Effector memory CD8-positive, alpha-beta T cell (primary cell): ENCODE data around the gene ANAPC2.

Experiments used
- ATAC-seq: fragments of 150-1000 bp; cut with Tn5 transposase; replicated peaks from 2 replicates; pipeline ENCODE4 v1.10.0; 2021; ENCODE audit warnings: mild to moderate bottlenecking, moderate library complexity
- DNase-seq, 3 experiments: peaks; one replicate each; pipeline ENCODE4 v3.0.0; 2021
- H3K27ac Mint-ChIP-seq, 2 donors: one replicate each; pipeline ENCODE4 v1.8.0; 2022; ENCODE audit warnings: mild to moderate bottlenecking in 2 of 2, mixed read lengths in 2 of 2, moderate library complexity in 2 of 2
- H3K27me3 Mint-ChIP-seq, 2 donors: one replicate each; pipeline ENCODE4 v1.8.0; 2022; ENCODE audit warnings: mixed read lengths in 2 of 2
- H3K36me3 Mint-ChIP-seq: one replicate; pipeline ENCODE4 v1.8.0; 2022; ENCODE audit warnings: mild to moderate bottlenecking, moderate library complexity, mixed read lengths; ENCODE audit not compliant: insufficient read depth
- H3K4me1 Mint-ChIP-seq, 2 donors: one replicate each; pipeline ENCODE4 v1.8.0; 2022; ENCODE audit warnings: low read depth in 2 of 2, mixed read lengths in 2 of 2
- H3K4me3 Mint-ChIP-seq, 2 donors: one replicate each; pipeline ENCODE4 v1.8.0; 2022; ENCODE audit warnings: mild to moderate bottlenecking in 2 of 2, mixed read lengths in 2 of 2, moderate library complexity in 2 of 2
- H3K9me3 Mint-ChIP-seq, 2 donors: one replicate each; pipeline ENCODE4 v1.8.0; 2022; ENCODE audit warnings: mixed read lengths in 2 of 2

Gene ANAPC2

DNA sequence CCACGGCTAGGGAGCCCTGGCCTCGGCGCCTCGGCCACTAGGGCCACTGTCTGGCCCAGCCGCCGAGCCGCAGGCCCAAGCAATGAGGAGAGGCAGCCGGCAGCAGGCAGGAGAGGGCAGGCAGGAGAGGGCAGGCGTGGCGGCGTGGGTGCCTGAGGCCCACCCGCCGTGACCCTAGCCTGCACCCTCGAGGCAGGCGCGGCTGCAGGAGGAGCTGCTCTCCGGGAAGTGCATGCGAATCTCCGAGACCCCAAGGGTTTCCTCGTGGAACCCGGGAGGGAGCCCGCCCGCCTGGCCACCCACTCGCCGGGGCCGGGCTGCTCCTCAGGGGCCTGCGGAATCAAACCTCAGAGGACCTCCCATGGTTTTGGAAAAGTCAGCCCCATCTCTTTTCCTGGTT lies 40.1 kb downstream of the ANAPC2 start:
- no peak overlapping the region for H3K27ac Mint-ChIP-seq
- no peak for DNase-seq
- H3K4me3 Mint-ChIP-seq: no peak overlapping the region
- peaks cover 5 to 23% of the 10 kb centered on the region in 2 donors for H3K27me3 Mint-ChIP-seq
- no peak for ATAC-seq
- no peaks in the 10 kb centered on the region for H3K4me1 Mint-ChIP-seq
- H3K36me3 Mint-ChIP-seq: no peaks in the 10 kb centered on the region
- no peaks in the 10 kb centered on the region for H3K9me3 Mint-ChIP-seq

- H3K27me3 Mint-ChIP-seq: peaks cover 5 to 28% of the 10 kb centered on the region in 2 donors
- no peaks in the 10 kb centered on the region for H3K36me3 Mint-ChIP-seq
These were observed 40.6 kb downstream of the ANAPC2 start for GRCh38 chr9:137147793-137148160.

GRCh38 chr9:137147091-137147792 lies 41.1 kb downstream of the ANAPC2 start:
- no peak overlapping the region for H3K27ac Mint-ChIP-seq
- DNase-seq: no peak
- no peak for ATAC-seq
- H3K9me3 Mint-ChIP-seq: no peaks in the 10 kb centered on the region
- no peaks in the 10 kb centered on the region for H3K36me3 Mint-ChIP-seq
- H3K27me3 Mint-ChIP-seq: peaks cover 9 to 33% of the 10 kb centered on the region in 2 donors
- H3K4me1 Mint-ChIP-seq: no peaks in the 10 kb centered on the region
- H3K4me3 Mint-ChIP-seq: no peak overlapping the region

More at GRCh38 chr9:137147793-137148160, 40.6 kb downstream of the ANAPC2 start:
- no peak overlapping the region for H3K4me3 Mint-ChIP-seq
- H3K4me1 Mint-ChIP-seq: no peaks in the 10 kb centered on the region
- no peak for DNase-seq
- no peak overlapping the region for H3K27ac Mint-ChIP-seq
- ATAC-seq: no peak
- H3K9me3 Mint-ChIP-seq: no peaks in the 10 kb centered on the region

DNA sequence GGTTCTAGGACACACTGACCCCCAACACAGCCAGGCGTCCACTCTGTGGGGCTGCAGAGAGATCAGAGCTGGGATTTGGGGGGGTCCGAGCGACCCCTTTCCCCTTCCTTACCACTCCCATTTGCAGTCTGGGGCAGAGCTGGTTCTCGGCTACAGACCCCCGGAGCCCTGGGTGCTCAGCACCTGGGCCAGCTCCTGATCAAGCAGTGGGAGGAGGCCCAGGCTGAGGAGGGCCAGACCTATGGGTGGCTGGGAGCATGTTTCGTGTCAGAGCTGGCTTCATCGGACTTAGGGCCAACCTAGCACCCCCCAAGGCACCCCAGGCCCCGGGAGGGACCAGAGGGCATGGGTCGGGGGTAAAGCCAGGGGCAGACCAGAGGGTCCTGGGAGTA lies 41.8 kb downstream of the ANAPC2 start:
- Mint-ChIP-seq H3K27me3 (peaks cover 14 to 41% of the 10 kb centered on the region in 2 donors), H3K4me1 (no peaks in the 10 kb centered on the region), H3K4me3 (no peak overlapping the region), H3K36me3 (peaks cover 2% of the 10 kb centered on the region), H3K9me3 (no peaks in the 10 kb centered on the region), H3K27ac (no peak overlapping the region)
- no peak for ATAC-seq
- no peak for DNase-seq

- Mint-ChIP-seq H3K27me3 (peaks cover 14 to 46% of the 10 kb centered on the region in 2 donors), H3K9me3 (no peaks in the 10 kb centered on the region), H3K4me1 (no peaks in the 10 kb centered on the region), H3K36me3 (peaks cover 2% of the 10 kb centered on the region), H3K27ac (no peak overlapping the region), H3K4me3 (no peak overlapping the region)
- ATAC-seq (no peak), DNase-seq (no peak)
These were observed 42.4 kb downstream of the ANAPC2 start for GRCh38 chr9:137145731-137146526.

- peaks cover 31 to 68% of the 10 kb centered on the region in 2 donors for H3K27me3 Mint-ChIP-seq
These were observed 44.9 kb downstream of the ANAPC2 start for GRCh38 chr9:137143459-137143858.

DNA sequence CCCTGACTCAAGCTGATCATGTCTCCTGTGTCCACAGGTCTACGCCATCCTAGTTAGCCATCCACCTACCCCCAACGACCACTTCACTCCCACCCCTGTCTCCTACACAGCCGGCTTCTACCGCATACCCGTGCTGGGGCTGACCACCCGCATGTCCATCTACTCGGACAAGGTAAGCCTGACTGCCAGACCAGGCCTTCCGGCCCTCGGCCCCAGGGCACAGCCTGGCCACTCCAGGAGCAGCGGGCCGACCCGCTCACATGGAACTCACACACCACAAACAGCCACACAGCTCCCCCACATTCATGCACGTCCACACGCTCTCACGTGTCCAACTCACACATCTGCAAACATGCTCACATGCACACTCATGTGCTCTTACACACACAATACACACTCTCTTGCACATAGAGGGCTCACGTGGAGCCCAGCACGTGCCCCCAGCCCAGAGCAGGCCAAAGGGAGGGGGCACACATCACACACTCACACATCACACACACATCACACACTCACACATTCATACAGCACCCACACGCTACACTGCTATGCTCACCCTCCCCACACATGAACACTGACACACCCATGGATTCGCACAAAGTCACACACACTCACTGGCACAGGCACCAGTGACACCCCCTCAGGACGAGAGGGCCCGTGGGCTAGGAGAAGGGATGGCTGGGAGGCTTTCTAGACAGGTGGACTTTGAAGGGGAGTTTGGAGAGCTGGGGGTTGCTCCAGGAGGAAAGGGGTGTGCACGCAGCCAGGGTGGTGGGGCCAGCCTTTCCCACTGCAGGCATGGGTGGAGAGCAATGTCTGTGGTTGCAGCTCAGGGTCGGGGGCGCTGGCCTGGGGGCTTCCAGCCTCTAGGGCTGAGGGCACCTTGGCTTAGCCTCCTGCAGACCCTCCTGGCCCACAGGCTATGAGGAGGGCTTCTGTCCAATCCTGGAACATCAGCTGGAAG lies 46.1 kb downstream of the ANAPC2 start:
- Mint-ChIP-seq H3K36me3 (peaks cover 9% of the 10 kb centered on the region), H3K4me3 (no peak overlapping the region), H3K27me3 (peaks cover 40 to 77% of the 10 kb centered on the region in 2 donors), H3K27ac (no peak overlapping the region), H3K4me1 (no peaks in the 10 kb centered on the region), H3K9me3 (no peaks in the 10 kb centered on the region)
- DNase-seq: no peak
- no peak for ATAC-seq

More at GRCh38 chr9:137143459-137143858, 44.9 kb downstream of the ANAPC2 start:
- Mint-ChIP-seq H3K27ac (no peak overlapping the region), H3K4me1 (no peaks in the 10 kb centered on the region), H3K36me3 (peaks cover 6% of the 10 kb centered on the region), H3K4me3 (no peak overlapping the region), H3K9me3 (no peaks in the 10 kb centered on the region)
- ATAC-seq: no peak
- DNase-seq: no peak

DNA sequence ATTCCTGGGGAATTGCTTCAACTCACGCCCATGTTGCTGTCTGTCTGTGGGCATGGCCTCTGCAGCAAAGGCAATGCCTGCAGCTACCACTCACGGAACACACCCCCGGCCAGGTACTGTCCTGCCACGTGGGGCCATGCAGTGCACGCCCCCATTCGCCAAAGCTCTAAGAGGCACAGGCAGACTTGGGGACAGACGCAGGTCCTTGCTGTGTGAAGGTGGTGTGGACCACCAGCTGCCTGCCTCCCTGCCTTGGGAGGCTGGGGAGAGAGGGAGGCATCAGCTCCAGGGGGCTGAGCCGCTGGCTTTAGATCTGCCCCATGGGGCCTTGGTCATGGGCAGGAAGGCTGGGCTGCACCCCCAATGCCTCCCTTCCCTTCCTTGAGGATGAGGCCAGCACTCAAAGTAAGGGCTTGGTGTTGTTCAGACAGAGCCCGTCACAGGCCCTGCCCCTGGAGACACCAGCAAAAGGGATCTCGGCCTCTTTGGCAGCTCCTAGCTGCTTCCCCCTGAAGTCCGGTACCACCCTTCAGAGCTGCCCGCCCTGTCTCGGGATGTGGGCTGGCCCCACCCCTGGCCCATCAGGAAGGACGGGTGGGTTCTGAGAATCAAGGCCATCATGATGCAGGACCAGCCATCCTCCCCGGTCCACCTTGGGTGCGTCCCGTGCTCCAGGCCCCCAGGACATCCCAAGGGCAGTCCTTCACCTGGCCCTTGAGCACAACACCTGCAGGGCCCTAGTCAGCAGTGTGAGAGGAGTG lies 47.1 kb downstream of the ANAPC2 start:
- Mint-ChIP-seq H3K4me3 (no peak overlapping the region), H3K27ac (no peak overlapping the region), H3K36me3 (peaks cover 9% of the 10 kb centered on the region), H3K9me3 (no peaks in the 10 kb centered on the region), H3K4me1 (no peaks in the 10 kb centered on the region), H3K27me3 (peaks cover 43 to 79% of the 10 kb centered on the region in 2 donors)
- DNase-seq (no peak), ATAC-seq (no peak)

DNA sequence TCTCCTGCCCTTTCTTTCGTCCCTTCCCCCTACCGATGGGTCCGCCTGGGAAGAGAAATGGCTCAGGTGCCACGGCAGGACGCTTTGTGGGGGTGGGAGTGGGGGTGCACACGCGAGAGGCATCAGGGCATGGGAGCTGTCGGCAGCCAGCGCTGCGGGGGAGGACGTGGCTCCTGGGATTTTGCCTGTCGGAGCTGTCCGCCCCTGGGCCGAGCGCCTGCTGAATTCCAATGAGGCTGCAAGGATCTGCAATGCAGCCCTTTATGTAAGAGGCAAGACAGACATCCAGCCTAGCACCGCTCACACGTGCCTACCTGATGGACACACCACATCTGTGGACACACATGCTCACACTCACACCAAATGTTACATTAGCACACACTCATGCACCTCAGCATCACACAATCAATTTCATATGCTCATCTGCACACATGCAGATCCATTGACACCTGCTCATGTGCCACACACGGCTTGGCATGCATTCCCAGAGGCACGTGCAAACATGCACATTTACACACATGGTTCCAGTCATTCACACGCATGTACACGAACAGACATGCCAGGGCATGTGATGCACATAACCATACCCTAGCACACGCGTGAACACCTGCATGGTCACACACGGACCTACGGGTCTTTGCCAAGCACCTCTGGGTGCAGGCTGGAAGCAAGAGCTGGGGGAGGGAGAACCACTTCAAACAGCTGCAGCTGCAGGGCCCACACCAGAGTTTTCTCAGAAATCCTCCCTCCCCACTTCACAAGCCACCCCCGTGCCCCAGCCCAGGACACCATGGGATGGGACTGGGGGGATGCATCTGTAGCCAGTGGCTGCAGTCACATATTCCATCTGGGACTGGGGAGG lies 48.0 kb downstream of the ANAPC2 start:
- Mint-ChIP-seq H3K4me1 (no peaks in the 10 kb centered on the region), H3K4me3 (no peak overlapping the region), H3K27ac (no peak overlapping the region), H3K9me3 (no peaks in the 10 kb centered on the region), H3K27me3 (peaks cover 51 to 88% of the 10 kb centered on the region in 2 donors), H3K36me3 (peaks cover 9% of the 10 kb centered on the region)
- no peak for DNase-seq
- no peak for ATAC-seq

DNA sequence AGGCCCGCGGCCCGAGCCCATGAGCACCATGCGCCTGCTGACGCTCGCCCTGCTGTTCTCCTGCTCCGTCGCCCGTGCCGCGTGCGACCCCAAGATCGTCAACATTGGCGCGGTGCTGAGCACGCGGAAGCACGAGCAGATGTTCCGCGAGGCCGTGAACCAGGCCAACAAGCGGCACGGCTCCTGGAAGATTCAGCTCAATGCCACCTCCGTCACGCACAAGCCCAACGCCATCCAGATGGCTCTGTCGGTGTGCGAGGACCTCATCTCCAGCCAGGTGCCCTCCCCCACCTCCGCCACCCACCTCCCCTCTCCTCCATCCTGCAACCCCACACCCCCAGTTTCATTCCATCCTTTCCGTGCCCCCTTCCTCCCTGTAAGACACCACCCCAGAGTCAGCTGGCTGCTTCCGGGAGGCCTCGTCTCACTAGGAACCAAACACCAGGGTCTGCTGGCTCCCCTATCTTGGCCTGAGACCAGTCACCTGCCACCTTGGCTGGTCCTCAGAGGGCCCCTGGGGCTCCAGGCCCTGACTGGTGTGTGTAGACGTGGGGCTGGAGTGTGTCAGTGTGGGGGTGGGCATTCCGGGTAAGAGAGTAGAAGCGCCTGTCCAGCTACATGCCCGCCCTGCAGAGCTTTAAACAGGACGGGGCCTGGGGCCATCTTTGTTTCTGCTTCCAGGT lies 48.8 kb downstream of the ANAPC2 start:
- Mint-ChIP-seq H3K4me1 (no peaks in the 10 kb centered on the region), H3K27me3 (peaks cover 51 to 95% of the 10 kb centered on the region in 2 donors), H3K4me3 (no peak overlapping the region), H3K9me3 (no peaks in the 10 kb centered on the region), H3K27ac (no peak overlapping the region), H3K36me3 (peaks cover 9% of the 10 kb centered on the region)
- DNase-seq: no peak
- peak; percentile 21 for ATAC-seq

DNA sequence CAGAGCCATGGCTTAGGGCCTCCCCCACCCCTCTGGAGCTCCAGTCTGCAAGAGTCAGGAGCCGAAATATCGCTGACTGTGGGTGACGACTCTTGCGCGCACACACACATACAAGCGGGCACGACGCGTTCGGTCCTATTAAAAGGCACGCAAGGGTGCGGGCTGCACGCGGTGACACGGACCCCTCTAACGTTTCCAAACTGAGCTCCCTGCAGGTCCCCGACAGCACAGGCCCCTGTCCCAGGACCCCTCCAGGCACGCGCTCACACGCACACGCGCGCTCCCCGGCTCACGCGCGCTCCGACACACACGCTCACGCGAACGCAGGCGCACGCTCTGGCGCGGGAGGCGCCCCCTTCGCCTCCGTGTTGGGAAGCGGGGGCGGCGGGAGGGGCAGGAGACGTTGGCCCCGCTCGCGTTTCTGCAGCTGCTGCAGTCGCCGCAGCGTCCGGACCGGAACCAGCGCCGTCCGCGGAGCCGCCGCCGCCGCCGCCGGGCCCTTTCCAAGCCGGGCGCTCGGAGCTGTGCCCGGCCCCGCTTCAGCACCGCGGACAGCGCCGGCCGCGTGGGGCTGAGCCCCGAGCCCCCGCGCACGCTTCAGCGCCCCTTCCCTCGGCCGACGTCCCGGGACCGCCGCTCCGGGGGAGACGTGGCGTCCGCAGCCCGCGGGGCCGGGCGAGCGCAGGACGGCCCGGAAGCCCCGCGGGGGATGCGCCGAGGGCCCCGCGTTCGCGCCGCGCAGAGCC lies 49.5 kb downstream of the ANAPC2 start, which contains the start of gene GRIN1:
Gene GRIN1, plus strand, starts transcription at position 433 of the 746 bp plus-strand sequence. CDS start 333 bp downstream, outside the sequence.
- Mint-ChIP-seq H3K4me3 (no peak within 1 kb of the TSS), H3K27ac (no peak within 1 kb of the TSS), H3K27me3 (peaks cover 51 to 95% of the 10 kb centered on the region in 2 donors), H3K4me1 (no peaks in the 10 kb centered on the region), H3K9me3 (no peaks in the 10 kb centered on the region), H3K36me3 (peaks cover 9% of the 10 kb centered on the region)
- DNase-seq (no peak), ATAC-seq (peak; percentile 72)
